EL (cell line): ENCODE results near the gene HLCS.
A peak's percentile ranks its signal among the peaks of the same experiment; 100 is the strongest.
"Not testable (repeated sequence)": the region's sequence is repeated elsewhere in the genome, so short reads cannot be mapped to it uniquely, and the experiment has no call there.

Experiments used
- DNase-seq: peaks from one replicate; pipeline ENCODE4 v3.0.0-alpha.2; 2016

Gene HLCS

GRCh38 chr21:36955783-36956182 is 10.7 kb downstream of the HLCS start:
- no peak for DNase-seq

- not testable (repeated sequence) for DNase-seq
These were observed 14.1 kb downstream of the HLCS start for GRCh38 chr21:36952331-36952730.

DNA sequence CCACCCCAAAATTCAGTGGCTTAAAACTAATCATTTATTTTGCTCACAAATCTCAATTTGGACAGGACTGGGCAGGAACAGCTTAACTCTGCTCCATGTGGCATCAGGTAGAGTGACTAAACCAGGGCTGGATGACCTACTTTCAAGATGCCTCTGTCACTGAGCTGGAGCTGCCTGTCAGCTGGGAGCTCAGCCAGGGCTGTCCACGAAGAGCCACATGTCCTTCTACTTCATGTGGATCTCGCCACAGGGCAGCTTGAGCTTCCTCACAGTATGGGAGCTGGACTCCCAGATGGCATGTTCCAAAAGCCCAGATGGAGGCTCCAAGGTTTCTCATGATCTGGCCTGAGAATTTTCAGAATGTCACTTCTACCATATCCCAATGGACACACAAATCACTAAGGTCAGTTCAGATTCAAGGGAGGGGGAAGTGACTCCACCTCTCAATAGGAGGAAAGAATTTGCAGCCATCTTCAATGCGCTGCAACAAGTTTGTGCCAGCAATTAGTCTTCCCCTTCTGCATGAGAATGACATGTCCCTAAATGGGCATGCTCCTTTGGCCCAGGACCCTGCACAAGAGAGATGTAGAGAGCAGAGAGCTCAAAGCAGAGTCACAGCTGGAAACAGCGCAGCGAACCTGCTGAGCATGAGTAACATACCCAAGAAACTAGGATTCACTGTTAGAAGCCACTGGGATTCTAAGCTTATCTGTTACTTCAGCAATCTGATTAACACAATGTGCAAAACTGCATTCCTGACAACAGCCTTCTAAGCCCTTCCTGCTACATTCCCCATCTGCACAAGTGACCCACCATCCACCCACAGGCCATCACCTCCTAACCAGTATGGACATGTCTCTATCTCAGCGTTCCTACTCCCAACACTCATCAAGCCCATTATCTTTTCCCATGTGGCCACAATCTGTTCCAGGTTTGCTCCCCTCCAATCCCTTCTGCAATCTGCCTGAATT is 17.0 kb downstream of the HLCS start:
- no peak for DNase-seq

GRCh38 chr21:36948686-36949085 is 17.8 kb downstream of the HLCS start:
- peak; percentile 17 for DNase-seq

DNA sequence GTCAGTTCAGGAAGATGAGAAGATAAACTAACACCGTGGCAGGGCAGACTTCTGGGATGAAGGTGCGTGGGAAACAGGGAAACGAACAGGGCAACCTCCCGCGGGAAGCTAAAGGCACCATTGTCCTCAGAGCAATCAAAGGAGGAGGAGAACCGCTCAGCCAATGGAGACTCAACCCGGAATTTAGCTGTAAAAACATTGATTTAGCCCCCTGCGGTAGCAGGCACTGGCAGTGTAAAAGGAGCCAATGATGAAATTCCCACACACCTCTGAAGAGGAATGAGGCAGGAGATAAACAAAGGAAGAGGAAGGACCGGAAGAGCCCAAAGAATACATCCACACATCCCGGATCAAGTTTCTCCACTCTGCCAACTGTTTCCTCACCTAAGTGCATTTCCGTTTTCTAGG is 19.5 kb downstream of the HLCS start:
- DNase-seq: no peak

- no peak for DNase-seq
These were observed 20.9 kb downstream of the HLCS start for GRCh38 chr21:36945496-36946138.

GRCh38 chr21:36936361-36937135 is 29.9 kb downstream of the HLCS start:
- no peak for DNase-seq

GRCh38 chr21:36934864-36935420 is 31.5 kb downstream of the HLCS start:
- no peak for DNase-seq

DNA sequence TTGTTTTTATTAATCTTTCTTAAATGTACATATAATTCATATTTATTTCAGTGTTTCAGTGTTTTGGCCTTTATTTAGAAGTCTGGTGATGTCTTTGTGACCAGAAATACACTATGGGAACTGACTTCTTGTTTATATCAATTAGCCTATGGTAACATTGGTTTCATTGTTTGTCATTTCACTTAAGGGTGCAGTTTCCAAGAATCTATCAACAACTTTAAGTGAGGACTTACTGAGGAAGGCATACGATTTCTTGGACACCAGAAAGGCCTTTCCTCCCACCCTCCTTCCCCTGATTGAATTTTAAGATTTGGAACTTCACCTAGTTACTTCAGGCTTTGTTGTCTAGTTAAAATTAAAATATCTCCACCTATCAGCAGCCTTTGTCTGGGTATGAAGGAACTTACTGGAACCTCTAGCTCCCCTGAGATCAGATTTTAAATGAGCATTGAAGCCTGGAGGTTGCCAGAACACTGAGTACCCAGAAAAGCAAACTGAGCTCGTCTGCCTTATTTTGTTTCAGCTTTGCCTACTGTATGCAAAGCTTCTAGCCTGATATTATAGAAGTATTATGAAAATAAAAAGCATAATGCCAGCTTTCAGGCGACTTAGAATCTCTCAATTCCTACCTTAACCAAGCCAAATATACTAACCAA is 34.2 kb downstream of the HLCS start:
- no peak for DNase-seq

- no peak for DNase-seq
These were observed 36.8 kb downstream of the HLCS start for GRCh38 chr21:36929622-36930021.

DNA sequence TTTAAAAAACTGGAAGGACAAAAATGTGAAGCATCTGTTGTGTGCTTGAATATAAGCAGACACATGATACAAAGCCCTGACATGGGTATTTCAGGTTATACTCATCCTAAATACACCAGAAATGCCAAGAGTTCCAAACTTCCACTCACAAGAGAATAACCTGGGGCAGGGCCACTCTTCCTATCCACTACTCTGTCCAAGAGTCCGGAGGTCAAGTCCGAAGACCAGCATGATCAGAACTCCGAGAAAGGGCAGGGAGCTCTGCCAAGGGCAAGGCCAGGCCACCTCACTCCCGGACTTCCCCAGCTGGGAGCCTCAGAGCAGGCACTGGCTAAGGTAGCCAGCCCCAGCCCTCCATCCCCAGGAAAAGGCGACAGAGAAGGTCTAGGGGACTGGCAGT is 37.5 kb downstream of the HLCS start:
- no peak for DNase-seq

GRCh38 chr21:36927719-36928117 is 38.8 kb downstream of the HLCS start:
- peak; percentile 92 for DNase-seq

DNA sequence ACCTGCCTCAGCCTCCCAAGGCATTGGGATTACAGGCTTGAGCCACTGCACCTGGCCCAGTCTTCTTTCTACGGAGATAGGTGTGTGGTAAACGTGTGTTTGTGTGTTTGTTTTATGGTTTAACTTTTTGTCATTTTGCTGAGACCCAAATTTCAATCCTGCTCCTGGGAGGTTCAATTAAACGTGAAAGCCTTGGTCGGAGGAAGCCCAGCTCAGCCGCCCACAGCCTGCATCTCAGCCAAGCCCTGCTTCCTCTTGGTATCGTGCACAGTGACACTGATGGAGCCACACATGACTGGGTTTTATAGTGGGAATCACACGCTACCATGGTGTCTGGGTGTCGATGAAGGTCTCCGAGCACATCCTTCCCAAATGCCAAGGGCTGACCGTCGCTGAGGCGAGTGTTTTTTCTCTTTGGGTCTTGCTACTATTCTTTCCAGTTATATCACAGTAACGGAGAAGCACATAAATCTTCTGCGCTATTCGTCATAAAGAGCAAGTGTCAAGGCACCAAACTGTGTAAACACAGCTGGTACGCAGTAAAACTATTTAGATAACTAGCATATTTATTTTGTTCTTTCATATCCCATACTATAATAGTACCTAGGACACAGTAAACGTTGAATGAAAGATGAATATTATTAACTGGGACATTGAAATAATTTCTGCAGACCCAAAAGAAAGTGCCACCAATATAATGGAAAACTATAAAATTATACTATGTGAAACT is 39.3 kb downstream of the HLCS start:
- DNase-seq: no peak

- DNase-seq: no peak
These were observed 43.2 kb downstream of the HLCS start for GRCh38 chr21:36923270-36923669.

GRCh38 chr21:36922861-36923260 is 43.6 kb downstream of the HLCS start:
- no peak for DNase-seq

GRCh38 chr21:36918291-36918690 is 48.2 kb downstream of the HLCS start:
- no peak for DNase-seq

DNA sequence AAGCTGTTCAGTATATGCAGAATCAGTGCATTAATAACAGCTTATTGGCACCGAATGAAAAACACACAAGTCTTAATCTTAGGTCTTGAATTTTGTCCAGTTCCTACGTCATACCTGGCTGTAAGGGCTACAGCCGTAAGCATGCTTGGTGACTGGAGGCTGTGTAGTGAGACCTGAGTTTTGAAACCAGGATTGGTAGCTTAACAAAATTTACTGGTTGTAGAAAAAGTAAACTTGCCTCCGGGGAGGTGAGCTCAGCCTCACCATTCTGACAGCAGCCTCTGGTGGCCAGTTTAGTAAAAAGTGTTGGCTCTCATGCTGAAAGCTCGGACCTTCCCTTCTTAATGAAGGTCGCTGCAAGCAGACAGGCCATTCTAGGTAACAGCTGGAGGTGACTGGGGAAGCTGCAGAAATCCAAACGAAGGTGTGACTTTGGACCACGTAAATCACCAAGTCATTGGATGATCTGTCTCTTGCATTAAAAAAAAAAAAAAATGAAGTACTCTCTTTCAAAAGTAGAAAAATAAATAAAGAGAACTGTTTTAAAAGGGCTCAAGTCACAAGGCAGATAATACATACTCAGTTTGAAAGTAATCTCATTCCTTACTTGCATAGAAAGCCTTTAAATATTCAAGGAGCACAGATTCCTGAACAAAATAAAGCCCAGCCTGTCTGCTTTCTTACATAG is 48.9 kb downstream of the HLCS start:
- DNase-seq: peak; percentile 43

DNA sequence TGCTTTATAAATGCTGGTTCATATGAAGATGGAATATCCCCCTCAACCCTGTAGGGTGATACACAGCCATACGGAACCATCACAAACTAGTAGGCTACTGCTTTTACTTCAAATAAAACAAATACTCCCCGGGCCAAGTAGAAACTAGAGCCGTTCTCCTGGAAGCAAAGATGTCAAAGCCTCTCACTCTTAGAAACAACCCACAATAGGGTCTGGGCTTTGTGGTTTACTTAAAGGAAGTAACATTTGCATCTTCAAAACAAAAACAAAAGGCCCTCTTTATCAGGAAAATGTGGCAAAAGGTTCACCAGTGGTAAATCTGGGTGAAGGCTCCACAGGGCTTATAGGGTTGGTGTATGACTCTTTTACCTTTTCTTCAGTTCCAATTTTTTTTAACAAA is 49.8 kb downstream of the HLCS start:
- DNase-seq: no peak

- no peak for DNase-seq
These were observed 50.7 kb downstream of the HLCS start for GRCh38 chr21:36915696-36916245.

DNA sequence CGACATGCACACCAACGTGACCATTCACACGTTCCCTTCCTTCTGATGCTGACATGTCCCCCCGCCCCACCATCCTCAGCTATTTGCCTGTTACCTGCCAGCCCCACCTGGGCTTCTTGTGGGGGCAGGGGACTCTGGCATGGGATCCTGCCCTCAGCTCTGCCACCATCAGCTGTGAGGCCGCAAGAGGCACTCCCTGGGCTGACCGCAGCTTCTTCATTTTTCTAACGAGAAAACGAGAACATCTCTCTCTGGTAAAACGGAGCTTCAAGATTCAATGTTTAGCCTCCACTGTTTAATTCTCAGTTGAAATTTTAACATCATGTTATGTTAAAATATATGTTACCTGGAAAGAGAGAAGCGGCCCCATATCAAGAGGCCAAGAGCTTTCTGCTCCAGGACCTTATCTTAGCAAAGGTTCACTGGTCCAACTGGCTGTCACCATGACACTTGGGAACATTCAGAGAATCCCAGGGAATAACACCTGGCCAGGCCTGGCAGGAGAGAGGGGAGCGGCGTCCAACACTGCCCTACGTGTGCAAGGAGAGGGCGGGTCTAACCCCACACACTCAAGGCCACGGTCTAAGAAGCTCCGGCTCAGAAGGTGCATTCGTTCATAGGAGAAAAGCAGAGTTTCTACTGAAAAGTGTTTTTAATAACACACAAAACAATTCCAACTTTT is 51.3 kb downstream of the HLCS start:
- DNase-seq: no peak
